Suprapubic skin (tissue), 4 donors: ENCODE measurements around the gene CDH16.
A peak's percentile ranks its signal among the peaks of the same experiment; 100 is the strongest.

Experiments
- CTCF ChIP-seq, 2 donors: fragments of 200-600 bp in 1 of 2; fragments of 450-650 bp in 1 of 2; sonication (generic) in 1 of 2; IDR thresholded peaks; one replicate each; pipeline ENCODE4 v1.5.1; 2016 to 2019; ENCODE audit warnings: antibody characterized with exemption in 2 of 2, mild to moderate bottlenecking in 1 of 2, moderate library complexity in 1 of 2
- EP300 ChIP-seq: sonication (generic); formaldehyde crosslinking; IDR thresholded peaks from one replicate; pipeline ENCODE4 v1.6.1; 2017; ENCODE audit warnings: antibody characterized with exemption
- POLR2A ChIP-seq, 2 donors: fragments of 450-650 bp; IDR thresholded peaks; one replicate each; pipeline ENCODE4 v1.6.1; 2017; ENCODE audit warnings: antibody characterized with exemption in 2 of 2, mild to moderate bottlenecking in 2 of 2, moderate library complexity in 2 of 2
- POLR2AphosphoS5 ChIP-seq, 3 donors: sonication (generic); formaldehyde crosslinking; IDR thresholded peaks; one replicate each; pipeline ENCODE4 v1.6.1; 2017; ENCODE audit warnings: antibody characterized with exemption in 3 of 3

DNA sequence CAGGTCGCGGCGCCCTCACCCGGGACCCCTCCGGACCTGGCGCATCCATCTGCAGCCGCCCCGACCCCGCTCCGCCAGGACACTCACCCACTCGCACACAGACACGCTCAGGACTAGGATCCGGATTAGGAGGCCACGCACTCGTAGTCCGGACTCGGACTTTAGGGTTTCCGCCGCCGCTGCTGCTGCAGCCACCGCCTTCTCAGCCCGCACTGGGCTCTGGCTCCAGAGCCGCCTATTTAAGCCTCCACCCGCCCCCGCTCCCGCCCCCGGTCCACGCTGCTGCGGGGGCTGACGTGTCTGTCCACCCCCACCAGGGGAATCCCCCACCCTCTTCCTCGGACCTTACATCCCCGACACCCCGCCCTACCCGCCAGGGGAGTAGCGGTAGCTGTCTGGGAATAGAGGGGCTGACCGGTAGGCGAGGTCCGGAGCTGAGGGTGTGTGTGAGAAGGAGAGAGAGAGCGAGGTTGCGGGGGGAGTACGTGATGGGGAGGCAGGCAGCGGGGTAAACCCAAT is 6.7 kb upstream of the CDH16 start, which contains the start of gene RRAD:
- TF ChIP-seq CTCF (IDR thresholded peaks at IDR 0.05) = no peak
- TF ChIP-seq EP300 = no peak
- no peak for TF ChIP-seq POLR2AphosphoS5 (IDR thresholded peaks at IDR 0.05)
- TF ChIP-seq POLR2A (IDR thresholded peaks at IDR 0.05) = peak in 1 of 2 donors; percentile 10
